Eye (tissue), 1 donor: ENCODE measurements around the gene PADI1.

Experiments
- DNase-seq: peaks from one replicate; pipeline ENCODE4 v3.0.0-alpha.2; 2015

The PADI1 gene, protein sequence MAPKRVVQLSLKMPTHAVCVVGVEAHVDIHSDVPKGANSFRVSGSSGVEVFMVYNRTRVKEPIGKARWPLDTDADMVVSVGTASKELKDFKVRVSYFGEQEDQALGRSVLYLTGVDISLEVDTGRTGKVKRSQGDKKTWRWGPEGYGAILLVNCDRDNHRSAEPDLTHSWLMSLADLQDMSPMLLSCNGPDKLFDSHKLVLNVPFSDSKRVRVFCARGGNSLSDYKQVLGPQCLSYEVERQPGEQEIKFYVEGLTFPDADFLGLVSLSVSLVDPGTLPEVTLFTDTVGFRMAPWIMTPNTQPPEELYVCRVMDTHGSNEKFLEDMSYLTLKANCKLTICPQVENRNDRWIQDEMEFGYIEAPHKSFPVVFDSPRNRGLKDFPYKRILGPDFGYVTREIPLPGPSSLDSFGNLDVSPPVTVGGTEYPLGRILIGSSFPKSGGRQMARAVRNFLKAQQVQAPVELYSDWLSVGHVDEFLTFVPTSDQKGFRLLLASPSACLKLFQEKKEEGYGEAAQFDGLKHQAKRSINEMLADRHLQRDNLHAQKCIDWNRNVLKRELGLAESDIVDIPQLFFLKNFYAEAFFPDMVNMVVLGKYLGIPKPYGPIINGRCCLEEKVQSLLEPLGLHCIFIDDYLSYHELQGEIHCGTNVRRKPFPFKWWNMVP

DNA sequence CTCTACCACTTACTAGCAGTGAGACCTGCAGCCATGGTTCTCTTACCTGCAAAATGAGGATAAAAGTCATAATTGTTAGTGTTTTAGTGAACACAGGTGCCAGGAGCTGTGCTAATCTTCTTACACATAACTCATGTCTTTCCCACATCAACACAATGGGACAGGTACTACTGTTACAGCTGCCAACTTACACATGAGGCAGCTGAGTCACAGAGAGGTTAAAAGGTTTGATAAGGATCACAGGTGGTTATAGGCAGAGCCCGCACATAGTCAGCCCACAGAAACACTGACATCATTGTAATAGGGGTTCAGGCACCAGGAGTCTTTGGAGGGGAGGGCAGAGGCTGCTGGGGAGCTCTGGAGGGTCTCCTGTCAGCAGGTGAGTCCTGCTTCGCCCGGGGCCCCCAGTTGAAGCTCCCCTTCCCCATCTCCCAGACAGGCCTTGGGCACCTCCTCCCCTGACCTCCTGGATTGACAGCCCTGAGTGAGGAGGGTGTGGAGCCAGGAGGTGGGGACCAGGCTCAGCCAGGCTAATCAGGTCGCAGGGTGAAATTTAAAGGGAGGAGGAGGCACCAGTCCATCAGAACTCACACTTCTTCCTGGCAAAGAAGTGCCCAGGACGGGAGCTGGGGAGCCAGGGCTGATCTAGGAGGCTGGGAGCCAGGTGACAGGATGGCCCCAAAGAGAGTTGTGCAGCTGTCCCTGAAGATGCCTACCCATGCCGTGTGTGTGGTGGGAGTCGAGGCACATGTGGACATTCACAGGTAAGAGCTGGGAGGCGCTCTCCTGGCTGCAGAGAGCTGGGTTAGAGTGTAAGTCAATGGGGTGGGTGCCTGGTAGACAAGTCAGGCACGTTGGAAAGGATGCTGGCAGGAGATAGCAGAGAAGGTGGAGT lies at the start of gene PADI1:
Gene PADI1 (plus strand): TSS at position 583 of the 895 bp plus-strand sequence. CDS start 90 bp downstream, at position 673.
- no peak for DNase-seq

DNA sequence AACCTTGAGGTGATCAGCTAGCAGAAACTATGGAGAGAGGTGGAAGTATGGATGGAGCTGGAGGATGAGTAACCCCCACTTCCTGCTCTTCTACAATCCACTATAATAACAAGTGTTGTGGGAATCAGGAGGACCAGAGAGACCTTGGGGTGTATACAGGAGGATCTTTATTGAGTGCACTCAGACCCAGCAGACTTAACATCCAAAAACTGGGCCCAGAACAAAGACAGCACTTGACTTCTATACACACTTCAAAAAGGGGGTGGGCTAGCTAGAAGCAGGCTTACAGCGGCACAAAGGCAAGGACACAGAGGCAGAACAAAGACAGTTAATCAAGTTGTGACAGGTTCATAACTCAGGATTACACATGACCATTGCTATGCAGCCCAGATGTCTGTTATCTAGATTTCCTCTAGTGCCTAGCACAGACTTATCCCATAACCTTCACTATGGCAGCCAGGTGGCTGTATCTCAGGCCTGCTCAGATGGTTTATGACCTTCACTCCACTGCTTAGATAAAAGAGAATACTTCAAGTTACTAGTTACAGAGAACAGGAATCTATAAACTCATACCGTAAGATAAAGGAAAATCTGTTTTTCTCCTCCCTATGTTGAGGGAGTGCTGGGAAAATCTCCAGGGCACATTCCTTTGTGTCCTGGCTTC lies 49.5 kb upstream of the PADI1 start:
- DNase-seq = no peak

DNA sequence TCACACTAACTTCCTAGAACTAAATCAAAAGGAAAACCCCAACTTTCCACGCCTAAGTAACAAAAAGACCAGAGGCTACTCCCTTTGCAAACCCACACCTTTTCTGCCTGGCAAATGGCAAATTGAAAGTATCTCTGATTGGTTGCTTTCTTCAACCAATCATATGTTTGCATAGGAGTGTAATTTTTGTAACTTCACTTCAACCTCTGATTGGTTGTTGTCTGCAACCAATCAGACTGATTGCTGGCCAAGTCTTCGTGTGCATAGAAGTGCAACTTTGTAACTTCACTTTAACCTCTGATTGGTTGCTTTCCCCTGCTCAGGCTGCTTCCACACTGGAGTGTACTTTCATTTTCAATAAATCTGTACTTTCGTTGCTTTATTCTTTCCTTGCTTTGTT lies 48.8 kb upstream of the PADI1 start:
- DNase-seq = no peak

DNA sequence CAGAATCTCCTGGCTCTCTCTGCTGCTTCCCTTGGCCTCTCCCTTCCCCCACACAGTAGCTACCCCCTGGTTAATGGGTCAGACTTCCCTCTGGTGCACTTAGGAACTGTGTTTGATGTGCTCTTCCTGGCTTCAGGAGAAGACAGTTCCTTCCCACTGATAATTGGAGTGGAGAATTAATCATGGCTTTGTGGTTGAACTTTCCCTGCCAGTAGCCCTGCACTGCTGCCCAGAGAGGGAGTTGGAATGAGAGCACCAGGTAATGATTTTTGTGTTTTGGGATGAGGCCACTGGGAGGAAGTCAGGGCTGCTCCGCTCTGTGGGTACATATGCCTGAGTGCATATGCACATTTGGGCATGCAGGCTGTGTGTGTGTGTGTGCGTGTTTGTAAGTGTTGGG lies 46.0 kb upstream of the PADI1 start:
- DNase-seq = no peak

DNA sequence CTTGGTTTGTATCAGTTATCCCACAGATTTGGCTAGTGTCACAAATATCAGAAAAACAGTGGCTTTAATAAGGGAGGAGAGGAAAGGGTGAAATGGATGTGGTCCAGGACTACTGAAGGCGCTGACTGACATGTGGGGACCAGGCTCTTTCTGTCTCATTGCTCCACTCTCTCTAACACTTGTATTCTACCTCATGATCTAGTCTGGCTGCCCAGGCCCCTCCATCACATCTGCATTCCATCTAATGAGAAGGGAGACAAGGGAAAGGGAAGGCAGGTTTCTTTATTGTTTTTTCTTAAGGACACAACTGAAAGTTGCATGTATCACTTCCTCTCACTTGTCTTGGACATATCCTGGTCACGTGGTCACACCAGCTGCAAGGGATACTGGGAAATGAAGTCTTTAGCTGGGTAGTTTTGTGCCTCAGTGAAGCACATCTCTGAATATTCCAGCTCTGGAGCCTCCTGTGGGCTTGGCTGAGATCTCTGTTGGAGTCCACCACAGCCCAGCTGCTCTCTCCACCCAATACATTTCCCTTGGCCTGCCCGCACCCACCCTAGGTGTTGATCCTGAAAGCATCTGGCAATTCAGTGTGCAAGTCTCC lies 43.7 kb upstream of the PADI1 start:
- DNase-seq = no peak

DNA sequence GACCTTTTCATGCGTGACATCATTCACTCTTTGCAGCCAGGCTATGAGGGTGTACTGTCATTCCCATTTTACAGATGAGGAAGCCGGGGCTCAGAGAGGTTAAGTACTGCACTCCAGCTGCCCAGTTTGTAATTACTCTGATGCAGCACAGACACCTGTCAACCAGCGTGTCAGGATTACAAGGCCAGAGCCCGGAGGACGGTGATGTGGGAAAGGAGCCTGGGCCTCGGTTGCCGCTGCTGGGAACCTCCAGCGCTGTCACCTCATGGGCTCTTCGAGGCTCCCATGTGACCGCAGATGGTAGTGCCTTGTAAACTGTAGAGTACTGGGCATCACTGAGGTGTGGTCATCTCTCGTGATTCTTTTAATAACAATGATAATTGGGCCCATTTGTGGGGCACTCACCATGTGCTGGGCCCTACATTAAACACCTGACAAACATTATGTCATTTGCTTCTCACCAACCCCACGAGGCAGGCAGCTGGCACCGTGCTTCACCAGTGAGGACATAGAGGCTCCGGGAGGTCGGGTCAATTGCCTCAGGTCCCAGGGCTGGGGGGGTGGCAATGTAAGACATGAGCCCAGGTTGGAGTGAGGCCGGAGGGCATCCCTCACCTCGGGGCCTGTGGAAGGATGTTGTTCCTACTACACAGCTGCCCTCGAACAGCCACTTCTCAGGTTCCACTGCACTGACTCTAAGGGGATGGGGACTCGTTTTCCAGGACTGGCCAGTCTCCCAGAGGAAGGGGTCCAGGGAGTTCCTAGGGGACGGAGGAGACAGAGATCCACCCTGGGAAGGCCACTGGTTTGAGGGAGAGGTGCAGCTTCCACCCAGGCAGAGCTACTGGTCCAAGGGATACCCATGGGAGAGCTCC lies 42.8 kb upstream of the PADI1 start:
- DNase-seq = no peak

DNA sequence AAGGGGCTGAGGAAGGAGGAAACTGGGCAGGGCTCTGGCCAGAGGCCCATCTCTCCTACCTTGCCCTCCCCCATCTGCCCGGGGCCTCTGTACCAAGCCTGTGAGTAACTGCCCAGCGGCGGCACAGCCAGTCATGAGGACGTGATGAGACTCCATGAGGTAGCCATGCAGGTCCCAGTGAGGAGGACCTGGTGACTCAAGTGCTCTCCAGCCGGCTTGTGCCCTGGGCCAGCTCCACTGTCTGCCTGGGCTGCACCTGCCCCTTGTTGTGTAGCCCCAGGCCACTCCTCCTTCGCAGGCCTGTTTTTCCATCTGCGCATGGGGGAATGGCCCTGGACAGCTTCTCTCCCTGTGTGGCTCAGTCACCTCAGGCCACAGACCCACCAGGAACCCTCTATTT lies 42.0 kb upstream of the PADI1 start:
- no peak for DNase-seq

DNA sequence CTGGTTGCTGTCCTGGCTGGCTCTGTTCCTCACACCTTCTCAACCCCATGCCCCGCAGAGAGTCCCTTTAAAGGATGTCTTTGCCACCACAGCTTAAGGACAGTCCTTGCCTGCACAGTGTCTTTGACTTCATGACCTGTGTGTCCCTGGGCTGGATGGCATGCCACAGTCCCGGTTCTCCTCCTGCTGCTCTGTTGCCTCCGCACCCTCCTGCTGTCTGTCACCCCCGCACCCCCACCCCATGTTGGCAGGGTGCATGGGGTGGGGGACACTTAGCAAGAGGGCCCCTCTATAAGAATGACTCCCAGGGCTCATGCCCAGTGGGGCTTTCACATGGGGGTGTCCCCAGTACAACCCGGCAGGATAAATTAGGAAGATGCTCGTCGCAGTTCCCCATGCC lies 41.6 kb upstream of the PADI1 start:
- no peak for DNase-seq

DNA sequence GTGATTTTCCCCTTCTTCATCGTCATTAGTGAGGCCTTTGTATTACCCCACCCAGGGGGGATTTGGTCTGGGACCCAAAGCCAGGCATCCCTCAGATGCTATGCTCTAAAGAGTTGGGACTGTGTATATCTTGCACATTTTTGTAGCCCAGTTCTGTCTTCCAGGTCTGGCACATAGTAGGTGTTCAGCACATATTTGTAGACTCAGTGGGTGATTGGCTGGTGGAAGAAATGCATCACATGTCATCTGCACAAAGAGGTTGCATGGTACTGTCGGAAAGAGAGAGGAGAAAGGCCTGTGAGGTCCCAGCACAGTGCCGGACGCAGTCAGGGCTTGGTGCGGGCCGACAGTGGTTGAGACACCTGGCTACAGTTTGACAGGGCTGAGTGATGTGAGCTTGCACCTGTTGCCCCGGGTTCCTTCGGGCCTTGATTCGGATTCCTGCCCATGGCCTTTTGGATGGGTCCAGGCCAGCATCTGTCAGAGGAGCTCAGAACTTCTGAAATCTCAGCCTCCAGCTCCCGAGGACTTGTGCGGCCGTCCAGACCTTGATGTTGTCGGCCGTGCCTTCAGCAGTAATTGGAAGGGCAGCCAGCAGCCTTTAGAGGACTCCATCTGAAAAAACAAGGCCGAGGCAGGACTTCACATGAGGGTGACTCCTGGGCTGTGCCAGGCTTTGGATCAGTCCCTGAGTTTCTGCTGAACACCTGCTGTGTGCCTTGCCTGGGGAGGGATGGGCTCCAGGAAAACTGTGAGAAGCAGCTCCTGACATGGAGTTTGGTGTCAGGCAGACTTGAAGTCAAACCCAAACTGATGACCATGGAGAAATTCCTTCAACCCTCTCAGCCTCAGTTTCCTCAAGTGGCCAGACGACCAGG lies 40.9 kb upstream of the PADI1 start:
- no peak for DNase-seq

DNA sequence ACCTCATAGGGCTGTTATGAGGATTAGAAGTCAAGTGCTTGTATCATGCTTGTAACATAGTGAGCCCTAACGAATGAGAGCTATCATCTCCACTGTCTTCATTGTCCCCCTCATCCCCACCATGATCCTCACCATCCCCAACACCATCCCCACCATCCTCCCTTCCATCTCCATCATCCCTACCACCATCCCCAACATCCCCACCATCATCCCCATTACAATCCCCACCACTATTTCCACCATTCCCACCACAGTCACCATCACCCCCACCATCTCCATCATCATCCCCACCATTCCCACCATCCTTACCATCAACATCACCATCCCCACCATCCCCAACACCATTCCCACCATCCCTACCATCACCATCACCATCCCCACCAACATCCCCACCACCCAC lies 39.1 kb upstream of the PADI1 start:
- DNase-seq = no peak

DNA sequence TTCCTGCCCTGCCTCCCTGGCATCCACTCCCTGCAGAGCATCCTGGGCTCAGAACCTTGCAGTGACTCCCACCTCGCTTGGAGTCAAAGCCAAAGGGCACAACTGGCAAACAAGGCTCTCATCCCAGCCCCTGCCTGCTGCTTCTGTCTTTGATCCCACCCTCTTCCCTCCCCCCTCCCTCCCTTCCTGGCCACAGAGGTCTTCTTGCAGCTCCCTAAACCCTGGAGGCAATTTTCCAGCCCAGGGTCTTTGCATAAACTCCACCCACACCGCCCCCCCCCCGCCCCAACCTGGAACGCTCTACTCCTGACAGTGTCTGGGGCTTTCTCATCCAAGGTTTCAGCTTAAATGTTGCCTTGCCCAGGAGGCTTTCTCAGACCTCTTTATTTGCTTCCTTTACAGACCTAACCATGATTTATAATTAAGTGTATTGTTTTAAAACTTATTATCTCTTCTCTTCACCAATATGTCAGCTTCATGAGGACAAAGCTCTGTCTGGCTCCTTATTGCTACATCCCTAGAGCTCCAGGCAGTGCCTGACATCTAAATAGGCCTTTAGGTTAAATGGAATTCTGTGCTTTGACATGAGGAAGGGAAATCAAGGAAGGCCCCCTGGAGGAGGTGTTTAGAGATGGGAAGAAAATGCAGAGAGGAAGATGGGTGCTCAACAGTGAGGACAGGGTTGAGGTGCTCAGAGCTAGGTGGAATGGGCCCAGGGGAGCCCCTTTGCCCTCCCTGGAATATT lies 37.7 kb upstream of the PADI1 start:
- DNase-seq = no peak

DNA sequence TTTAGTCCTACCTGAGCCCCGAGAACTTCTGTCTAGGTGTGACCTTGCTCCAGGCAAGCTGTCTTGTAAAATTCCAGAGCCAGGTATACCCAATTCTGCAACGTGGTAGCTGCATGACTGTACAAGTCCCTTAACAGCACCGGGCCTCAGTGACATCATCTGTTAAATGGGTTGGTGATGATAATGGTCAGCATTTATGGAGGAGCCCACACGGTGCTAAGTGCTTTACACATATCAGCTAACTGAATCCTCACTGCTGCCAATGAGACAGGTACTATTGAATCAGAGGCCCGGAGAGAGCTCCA lies 37.2 kb upstream of the PADI1 start:
- no peak for DNase-seq

DNA sequence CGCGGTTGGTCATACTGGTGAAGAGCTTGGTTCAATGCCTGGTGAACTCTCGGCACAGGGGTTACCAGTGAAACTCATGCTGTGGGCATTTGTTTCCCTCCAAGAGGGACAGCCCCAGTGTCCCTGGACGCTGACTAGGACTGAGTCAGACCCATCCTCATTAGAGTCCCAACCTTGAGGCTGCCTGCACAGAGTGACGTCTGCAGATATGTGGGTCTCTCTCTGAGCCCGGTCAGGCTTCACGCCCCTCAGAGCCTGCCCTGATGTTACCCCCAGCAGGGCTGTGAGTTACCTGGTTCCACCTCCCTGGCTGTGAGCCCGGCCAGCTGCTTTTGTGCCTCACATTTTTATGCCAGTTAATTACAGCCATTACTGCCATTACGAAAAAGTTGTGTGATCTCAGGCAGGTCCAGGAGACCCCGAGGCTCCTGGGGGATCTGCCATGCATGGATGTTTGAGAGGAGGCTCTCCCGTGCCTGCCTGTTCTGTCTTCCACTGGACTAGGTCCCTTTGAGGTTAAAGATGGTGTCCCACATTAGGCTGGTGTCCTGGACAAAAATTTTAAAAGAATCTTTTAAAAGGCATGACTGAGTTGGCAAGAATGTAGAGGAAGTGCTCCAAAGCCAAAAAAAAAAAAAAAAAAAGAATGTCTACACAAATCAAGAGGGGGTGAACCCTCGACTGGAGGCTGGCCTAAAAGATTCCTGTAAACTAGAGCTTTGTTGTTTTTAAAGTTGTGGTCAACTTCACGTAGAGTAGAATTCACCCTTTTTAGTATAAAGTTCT lies 36.6 kb upstream of the PADI1 start:
- DNase-seq = no peak

DNA sequence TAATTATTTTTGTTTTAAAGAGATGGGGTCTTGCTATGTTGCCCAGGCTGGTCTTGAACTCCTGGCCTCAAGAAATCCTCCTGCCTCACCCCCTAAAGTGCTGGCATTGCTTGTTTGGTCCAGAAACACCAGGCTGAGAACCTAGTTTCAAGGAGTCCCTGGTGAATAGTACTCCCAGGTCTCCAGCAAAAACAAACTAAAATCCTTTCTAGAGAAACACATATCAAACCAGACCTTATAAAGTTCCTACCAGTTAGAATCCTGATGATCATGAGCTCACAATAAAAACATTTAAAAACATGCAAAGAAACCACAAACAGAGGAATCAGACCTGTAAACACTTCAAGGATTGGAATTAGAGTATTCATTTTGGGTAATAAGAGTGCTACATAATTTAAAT lies 34.4 kb upstream of the PADI1 start:
- DNase-seq = no peak

DNA sequence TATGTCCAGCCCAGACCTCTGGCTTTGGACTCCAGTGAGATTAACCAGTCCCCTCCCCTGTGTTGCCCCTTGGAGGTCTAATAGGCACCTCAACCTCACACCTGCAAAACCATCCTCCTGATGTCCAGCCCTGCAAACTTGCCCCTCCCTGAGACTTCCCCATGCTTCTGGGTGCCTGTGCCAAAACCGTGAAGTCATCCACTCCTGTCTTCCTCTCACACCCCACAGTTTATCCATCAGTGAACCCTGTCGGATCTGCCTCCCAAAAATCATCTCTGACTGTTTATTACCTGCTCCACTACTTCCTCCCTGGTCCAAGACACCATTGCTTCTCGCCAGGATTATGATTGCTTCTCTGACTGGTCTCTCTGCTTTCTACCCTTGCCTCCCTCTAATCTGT lies 31.7 kb upstream of the PADI1 start:
- DNase-seq = no peak

DNA sequence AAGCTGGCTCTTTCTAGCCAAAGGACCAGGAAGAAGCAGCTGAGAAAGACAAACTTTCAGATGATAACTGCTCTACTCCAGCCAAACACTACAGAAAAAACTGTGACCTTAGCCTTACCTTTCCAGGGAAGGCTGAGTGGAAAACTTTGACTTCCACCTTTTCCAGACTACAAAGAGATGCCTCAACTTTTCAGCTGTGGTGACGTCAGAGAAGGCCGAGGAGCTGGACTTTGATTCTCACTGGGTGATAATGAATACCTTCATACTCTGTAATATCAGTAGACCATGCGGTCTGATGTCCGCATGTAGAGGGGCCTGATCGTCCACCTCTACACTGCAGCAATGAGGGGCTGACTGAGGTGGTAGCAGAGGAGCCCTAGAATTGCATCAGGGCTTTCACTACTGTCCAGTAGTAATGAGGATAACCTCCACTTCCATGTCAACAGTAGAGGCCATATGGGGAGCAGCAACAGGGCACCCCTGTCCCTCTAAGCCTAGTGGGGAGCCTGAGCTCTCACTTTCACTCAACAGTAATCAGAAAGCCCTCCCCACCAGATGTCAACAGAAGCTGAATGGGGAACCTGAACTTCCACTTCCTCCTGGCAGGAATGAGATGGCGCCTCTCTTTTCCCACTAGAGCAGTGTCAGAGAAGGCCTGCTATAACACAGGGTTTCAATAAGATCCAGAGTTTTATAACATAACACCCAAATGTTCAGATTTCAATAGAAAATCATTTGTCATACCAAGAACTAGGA lies 28.4 kb upstream of the PADI1 start:
- DNase-seq = no peak

DNA sequence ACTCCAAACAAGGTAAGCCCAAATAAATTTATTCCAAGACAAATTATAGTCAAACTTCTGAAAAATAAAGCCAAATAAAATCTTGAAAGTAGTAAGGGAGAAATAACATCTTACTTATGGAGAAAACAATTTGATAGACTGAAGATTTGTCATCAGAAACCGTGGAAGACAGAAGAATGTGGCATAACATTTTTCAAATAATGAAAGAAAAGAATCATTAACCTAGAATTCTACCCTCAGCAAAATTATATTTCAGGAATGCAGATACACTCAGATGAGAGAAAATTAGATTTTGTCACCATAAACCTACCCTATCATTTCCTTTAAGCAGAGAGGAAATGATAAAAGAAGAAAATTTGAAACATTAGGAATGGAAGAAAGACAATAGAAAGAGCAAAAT lies 27.3 kb upstream of the PADI1 start:
- no peak for DNase-seq

DNA sequence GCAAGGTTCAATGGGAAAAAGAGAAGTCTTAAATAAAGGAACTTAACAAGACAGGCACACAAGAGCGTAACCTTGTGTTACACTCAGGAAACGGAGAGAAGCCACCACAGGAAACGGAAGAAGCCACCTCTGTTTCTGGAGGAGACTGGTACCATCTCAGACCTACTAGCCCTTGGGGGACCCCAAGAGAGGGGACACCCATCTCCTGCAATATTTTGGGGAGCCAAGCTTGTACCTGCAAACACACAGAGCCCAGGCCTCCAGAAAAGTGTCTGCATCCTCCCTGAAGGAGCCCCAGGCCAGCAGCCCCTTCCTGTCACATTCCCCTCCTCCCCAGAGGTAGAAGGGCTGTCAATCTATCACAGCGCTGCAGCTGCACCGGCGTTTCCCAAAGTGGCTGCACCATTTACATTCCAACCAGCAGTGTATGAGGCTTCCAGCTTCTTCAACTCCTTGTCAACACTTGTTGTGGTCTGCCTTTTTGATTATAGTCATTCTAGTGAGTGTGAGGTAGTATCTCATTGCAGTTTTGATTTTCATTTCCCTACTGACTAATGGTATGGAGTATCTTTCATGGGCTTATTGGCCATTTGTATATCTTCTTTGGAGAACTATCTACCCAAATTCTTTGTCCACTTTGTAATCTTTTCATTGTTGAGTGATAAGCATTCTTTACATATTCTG lies 23.0 kb upstream of the PADI1 start:
- DNase-seq = no peak
